Osteocyte (in vitro differentiated cells): ENCODE results near the gene TSPO. TPM values are rescaled to one million over a fixed set of nuclear protein-coding genes. Genes with fewer than 3 reads are reported as not detected.

Experiments
- DNase-seq: peaks from one replicate; pipeline ENCODE4 v3.0.0; 2021; ENCODE audit warnings: mixed read lengths; ENCODE audit not compliant: unreplicated experiment; ENCODE audit errors: extremely low spot score
- H3K27ac Mint-ChIP-seq: one replicate; pipeline ENCODE4 v1.8.0; 2021; ENCODE audit warnings: mild to moderate bottlenecking, mixed read lengths; ENCODE audit not compliant: unreplicated experiment
- H3K27me3 Mint-ChIP-seq: one replicate; pipeline ENCODE4 v1.8.0; 2021; ENCODE audit warnings: mixed read lengths; ENCODE audit not compliant: unreplicated experiment
- H3K36me3 Mint-ChIP-seq: one replicate; pipeline ENCODE4 v1.8.0; 2021; ENCODE audit warnings: mixed read lengths; ENCODE audit not compliant: unreplicated experiment
- H3K4me1 Mint-ChIP-seq: one replicate; pipeline ENCODE4 v1.8.0; 2021; ENCODE audit warnings: mixed read lengths; ENCODE audit not compliant: unreplicated experiment
- H3K4me3 Mint-ChIP-seq: one replicate; pipeline ENCODE4 v1.8.0; 2021; ENCODE audit warnings: mild to moderate bottlenecking, moderate library complexity, mixed read lengths; ENCODE audit not compliant: unreplicated experiment
- H3K9me3 Mint-ChIP-seq: one replicate; pipeline ENCODE4 v1.8.0; 2021; ENCODE audit warnings: mixed read lengths; ENCODE audit not compliant: unreplicated experiment
- CTCF ChIP-seq: fragments of 200-600 bp; sonication (generic); IDR thresholded peaks from 2 replicates; pipeline ENCODE4 v1.5.0; 2021; ENCODE audit warnings: antibody characterized with exemption, mild to moderate bottlenecking, moderate library complexity
- total RNA-seq: library from RNA; stranded (reverse); gene quantifications from 2 replicates; pipeline ENCODE4 v1.2.1, GENCODE V29; 2021

The TSPO gene
- total RNA-seq, 1 donor from 2014 or later, result 70.6 TPM

- TF ChIP-seq CTCF, result no peak
- peaks cover 16% of the 10 kb centered on the region for H3K27me3 Mint-ChIP-seq
- H3K27ac Mint-ChIP-seq, result no peak overlapping the region
These were observed 33.1 kb upstream of the TSPO start for GRCh38 chr22:43118024-43118849.

GRCh38 chr22:43118953-43119458 is 32.4 kb upstream of the TSPO start:
- H3K9me3 Mint-ChIP-seq, result no peaks in the 10 kb centered on the region
- H3K27me3 Mint-ChIP-seq, result peaks cover 8% of the 10 kb centered on the region
- no peak overlapping the region for H3K27ac Mint-ChIP-seq
- H3K36me3 Mint-ChIP-seq, result no peaks in the 10 kb centered on the region
- H3K4me3 Mint-ChIP-seq, result no peak overlapping the region
- DNase-seq, result no peak
- H3K4me1 Mint-ChIP-seq, result peaks cover 14% of the 10 kb centered on the region
- TF ChIP-seq CTCF, result no peak

More at GRCh38 chr22:43118024-43118849, 33.1 kb upstream of the TSPO start:
- H3K4me3 Mint-ChIP-seq, result no peak overlapping the region
- no peaks in the 10 kb centered on the region for H3K36me3 Mint-ChIP-seq
- no peak for DNase-seq
- H3K4me1 Mint-ChIP-seq, result peaks cover 14% of the 10 kb centered on the region
- no peaks in the 10 kb centered on the region for H3K9me3 Mint-ChIP-seq

- Mint-ChIP-seq H3K4me1 (peaks cover 11% of the 10 kb centered on the region), H3K4me3 (no peak overlapping the region), H3K36me3 (no peaks in the 10 kb centered on the region), H3K27me3 (no peaks in the 10 kb centered on the region), H3K9me3 (no peaks in the 10 kb centered on the region), H3K27ac (no peak overlapping the region)
- no peak for TF ChIP-seq CTCF
- no peak for DNase-seq
These were observed 24.7 kb upstream of the TSPO start for GRCh38 chr22:43126501-43127165.

- Mint-ChIP-seq H3K36me3 (no peaks in the 10 kb centered on the region), H3K9me3 (no peaks in the 10 kb centered on the region), H3K4me3 (no peak overlapping the region), H3K27ac (no peak overlapping the region), H3K4me1 (peaks cover 11% of the 10 kb centered on the region), H3K27me3 (no peaks in the 10 kb centered on the region)
- DNase-seq, result no peak
- no peak for TF ChIP-seq CTCF
These were observed 24.0 kb upstream of the TSPO start for GRCh38 chr22:43127166-43127908.
